ENCODE data around the gene JPH2.

JPH2 gene

GRCh38 chr20:44120676-44121425 lies 66.1 kb downstream of the JPH2 start:
- no peak for DNase-seq

- no peak for DNase-seq
These were observed 68.6 kb downstream of the JPH2 start for GRCh38 chr20:44118185-44119033.

- no peak for DNase-seq
These were observed 69.4 kb downstream of the JPH2 start for GRCh38 chr20:44117296-44118184.

- DNase-seq = no peak
These were observed 71.0 kb downstream of the JPH2 start for GRCh38 chr20:44115762-44116644.

- no peak for DNase-seq
These were observed 71.8 kb downstream of the JPH2 start for GRCh38 chr20:44115181-44115580.

GRCh38 chr20:44113618-44114376 lies 73.2 kb downstream of the JPH2 start:
- DNase-seq = no peak

- no peak for DNase-seq
These were observed 73.9 kb downstream of the JPH2 start for GRCh38 chr20:44112889-44113617.

GRCh38 chr20:44112456-44112855 lies 74.5 kb downstream of the JPH2 start:
- no peak for DNase-seq

- no peak for DNase-seq
These were observed 75.2 kb downstream of the JPH2 start for GRCh38 chr20:44111712-44112335.

- no peak for DNase-seq
These were observed 76.0 kb downstream of the JPH2 start for GRCh38 chr20:44110816-44111568.

- DNase-seq = no peak
These were observed 77.0 kb downstream of the JPH2 start for GRCh38 chr20:44109951-44110361.

GRCh38 chr20:44106615-44107014 lies 80.4 kb downstream of the JPH2 start:
- DNase-seq = no peak

GRCh38 chr20:44104798-44105517 lies 82.0 kb downstream of the JPH2 start:
- DNase-seq = no peak

- DNase-seq = no peak
These were observed 84.4 kb downstream of the JPH2 start for GRCh38 chr20:44102582-44102981.

GRCh38 chr20:44099832-44100231 lies 87.2 kb downstream of the JPH2 start:
- DNase-seq = no peak

- DNase-seq = no peak
These were observed 88.3 kb downstream of the JPH2 start for GRCh38 chr20:44098657-44099056.

- DNase-seq = no peak
These were observed 88.7 kb downstream of the JPH2 start for GRCh38 chr20:44098256-44098630.

- no peak for DNase-seq
These were observed 89.3 kb downstream of the JPH2 start for GRCh38 chr20:44097521-44098255.

Data from activated CD4-positive, alpha-beta T cell treated with anti-CD3 and anti-CD28 coated beads, Interleukin-2, amount 50 U/mL, for 16 hours (primary cell).